Trophoblast cell (in vitro differentiated cells and primary cell): Measurements from ENCODE around the gene BICRAL.

Experiments used
- DNase-seq, 2 donors: peaks; one replicate each; pipeline ENCODE4 v3.0.0-alpha.2; 2016
- H2AFZ ChIP-seq: 2 replicates; pipeline ENCODE4 v1.6.1; 2013; ENCODE audit warnings: low read length, moderate library complexity, mild to moderate bottlenecking; ENCODE audit not compliant: insufficient read depth, poor library complexity
- H2AK5ac ChIP-seq: 2 replicates; pipeline ENCODE4 v1.6.1; 2013; ENCODE audit warnings: mild to moderate bottlenecking, low read length
- H2BK120ac ChIP-seq: 2 replicates; pipeline ENCODE4 v1.6.1; 2013; ENCODE audit warnings: low read length, mild to moderate bottlenecking, moderate library complexity; ENCODE audit not compliant: insufficient read depth, poor library complexity
- H2BK12ac ChIP-seq: 2 replicates; pipeline ENCODE4 v1.6.1; 2013; ENCODE audit warnings: mild to moderate bottlenecking, low read length, moderate library complexity
- H2BK5ac ChIP-seq: 2 replicates; pipeline ENCODE4 v1.6.1; 2013; ENCODE audit warnings: low read length, low read depth, moderate library complexity, mild to moderate bottlenecking; ENCODE audit not compliant: poor library complexity
- H3K14ac ChIP-seq: 2 replicates; pipeline ENCODE4 v1.6.1; 2013; ENCODE audit warnings: mild to moderate bottlenecking, low read length
- H3K18ac ChIP-seq: 2 replicates; pipeline ENCODE4 v1.6.1; 2013; ENCODE audit warnings: mild to moderate bottlenecking, low read length
- H3K23ac ChIP-seq: 2 replicates; pipeline ENCODE4 v1.6.1; 2013; ENCODE audit warnings: low read length
- H3K27ac ChIP-seq: 2 replicates; pipeline ENCODE4 v1.5.1; 2013; ENCODE audit warnings: low read depth, mild to moderate bottlenecking, inconsistent platforms, low read length, moderate library complexity
- H3K27me3 ChIP-seq: 2 replicates; pipeline ENCODE4 v1.6.1; 2013; ENCODE audit warnings: inconsistent platforms, mild to moderate bottlenecking, low read length, moderate library complexity; ENCODE audit not compliant: insufficient read depth
- H3K36me3 ChIP-seq, 2 experiments: 1 replicate in 1 of 2; 2 replicates in 1 of 2; pipeline ENCODE4 v1.6.1; 2013; ENCODE audit warnings: low read length in 2 of 2, mild to moderate bottlenecking in 2 of 2, moderate library complexity in 1 of 2; ENCODE audit not compliant: insufficient read depth in 2 of 2, control insufficient read depth in 1 of 2
- H3K4ac ChIP-seq: 2 replicates; pipeline ENCODE4 v1.6.1; 2013; ENCODE audit warnings: low read depth, mild to moderate bottlenecking, low read length, moderate library complexity
- H3K4me1 ChIP-seq, 2 experiments: 1 replicate in 1 of 2; 2 replicates in 1 of 2; pipeline ENCODE4 v1.6.1; 2013; ENCODE audit warnings: low read length in 2 of 2, mild to moderate bottlenecking in 2 of 2, moderate library complexity in 1 of 2; ENCODE audit not compliant: insufficient read depth in 2 of 2, control insufficient read depth in 1 of 2
- H3K4me2 ChIP-seq: 2 replicates; pipeline ENCODE4 v1.6.1; 2013; ENCODE audit warnings: inconsistent platforms, mild to moderate bottlenecking, low read length, moderate library complexity
- H3K4me3 ChIP-seq: 2 replicates; pipeline ENCODE4 v1.5.1; 2013; ENCODE audit warnings: mild to moderate bottlenecking, low read depth, low read length, inconsistent platforms
- H3K79me1 ChIP-seq: one replicate; pipeline ENCODE4 v1.6.1; 2013; ENCODE audit warnings: low read length
- H3K79me2 ChIP-seq: 2 replicates; pipeline ENCODE4 v1.6.1; 2013; ENCODE audit warnings: low read length, mild to moderate bottlenecking; ENCODE audit not compliant: control insufficient read depth, insufficient read depth, poor library complexity
- H3K9ac ChIP-seq: 2 replicates; pipeline ENCODE4 v1.6.1; 2013; ENCODE audit warnings: mild to moderate bottlenecking, low read length
- H3K9me3 ChIP-seq: 2 replicates; pipeline ENCODE4 v1.6.1; 2013; ENCODE audit warnings: low read depth, mild to moderate bottlenecking, control low read depth, inconsistent platforms, low read length; ENCODE audit not compliant: insufficient read depth
- H4K12ac ChIP-seq: 2 replicates; pipeline ENCODE4 v1.6.1; 2013; ENCODE audit warnings: low read depth, mild to moderate bottlenecking, low read length, moderate library complexity
- H4K8ac ChIP-seq: 2 replicates; pipeline ENCODE4 v1.6.1; 2013; ENCODE audit warnings: low read depth, mild to moderate bottlenecking, low read length, moderate library complexity
- H4K91ac ChIP-seq: one replicate; pipeline ENCODE4 v1.6.1; 2013; ENCODE audit warnings: low read depth, mild to moderate bottlenecking, low read length, moderate library complexity
- WGBS: extraction: QIAGEN DNeasy Blood & Tissue Kit; methylation state at CpG from one replicate; pipeline ENCODE4 v1.1.7; 2013; ENCODE audit warnings: missing lambda C conversion rate; ENCODE audit not compliant: insufficient read length, insufficient coverage; ENCODE audit errors: extremely low coverage; 5-methylcytosine and 5-hydroxymethylcytosine counted together

BICRAL gene

DNA sequence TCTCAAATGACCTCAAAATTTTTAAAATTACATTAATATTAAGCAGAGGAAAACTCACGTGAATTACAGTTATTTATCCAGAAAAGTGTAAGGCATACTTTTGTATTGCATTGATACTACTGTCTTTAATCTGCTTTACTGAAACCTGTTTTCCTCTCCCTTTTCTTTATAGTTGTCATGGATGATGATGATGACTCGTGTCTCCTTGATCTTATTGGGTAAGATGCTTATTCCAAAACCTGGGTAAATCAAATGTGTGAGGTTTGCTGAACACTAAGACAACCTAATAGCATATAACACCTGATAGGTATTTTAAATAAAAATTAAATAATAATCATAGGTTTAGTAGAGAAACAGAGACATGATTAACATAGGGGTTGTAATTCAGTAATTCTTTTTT, 40.0 kb downstream of the BICRAL start:
- Histone ChIP-seq H3K14ac (no peak overlapping the region), H3K23ac (no peak overlapping the region), H2AFZ (no peak overlapping the region), H3K27ac (no peak overlapping the region), H3K4ac (no peak overlapping the region), H2BK120ac (no peak overlapping the region), H4K8ac (no peak overlapping the region), H3K36me3 (peaks cover 0 to 2% of the 10 kb centered on the region in 2 experiments), H2BK12ac (no peak overlapping the region), H2BK5ac (no peak overlapping the region), H3K79me1 (no peaks in the 10 kb centered on the region), H3K4me3 (no peak overlapping the region), H3K79me2 (no peaks in the 10 kb centered on the region), H3K4me1 (no peaks in the 10 kb centered on the region), H4K91ac (no peak overlapping the region), H3K18ac (no peak overlapping the region), H3K9me3 (no peaks in the 10 kb centered on the region), H3K9ac (no peak overlapping the region), H3K27me3 (no peaks in the 10 kb centered on the region), H4K12ac (no peak overlapping the region), H2AK5ac (no peak overlapping the region), H3K4me2 (no peak overlapping the region)
- WGBS = no CpG with 5 or more reads among the region's 2 CpGs
- DNase-seq = no peak

DNA sequence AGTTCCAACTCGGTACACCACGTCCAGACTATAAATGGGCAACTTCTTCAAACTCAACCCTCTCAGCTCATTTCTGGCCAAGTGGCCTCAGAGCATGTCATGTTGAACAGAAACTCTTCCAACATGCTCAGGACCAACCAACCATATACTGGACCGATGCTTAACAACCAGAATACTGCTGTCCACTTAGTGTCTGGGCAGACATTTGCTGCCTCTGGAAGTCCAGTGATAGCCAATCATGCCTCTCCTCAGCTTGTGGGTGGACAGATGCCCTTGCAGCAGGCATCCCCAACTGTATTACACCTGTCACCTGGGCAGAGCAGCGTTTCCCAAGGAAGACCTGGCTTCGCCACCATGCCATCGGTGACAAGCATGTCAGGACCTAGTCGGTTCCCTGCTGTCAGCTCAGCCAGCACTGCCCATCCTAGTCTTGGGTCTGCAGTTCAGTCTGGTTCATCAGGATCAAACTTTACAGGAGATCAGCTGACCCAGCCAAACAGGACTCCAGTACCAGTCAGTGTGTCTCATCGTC, 47.8 kb downstream of the BICRAL start:
- Histone ChIP-seq H3K79me1 (no peaks in the 10 kb centered on the region), H2AFZ (no peak overlapping the region), H4K12ac (no peak overlapping the region), H4K8ac (no peak overlapping the region), H3K4ac (no peak overlapping the region), H3K4me3 (peak overlapping the region; percentile 41), H3K23ac (no peak overlapping the region), H3K79me2 (no peaks in the 10 kb centered on the region), H3K4me2 (no peak overlapping the region), H4K91ac (no peak overlapping the region), H2BK5ac (no peak overlapping the region), H3K27ac (no peak overlapping the region), H3K9me3 (no peaks in the 10 kb centered on the region), H3K27me3 (no peaks in the 10 kb centered on the region), H2BK120ac (no peak overlapping the region), H3K14ac (no peak overlapping the region), H2AK5ac (no peak overlapping the region), H2BK12ac (no peak overlapping the region), H3K9ac (no peak overlapping the region), H3K36me3 (peaks cover 3 to 14% of the 10 kb centered on the region in 2 experiments), H3K18ac (no peak overlapping the region), H3K4me1 (no peaks in the 10 kb centered on the region)
- no peak for DNase-seq
- no CpG with 5 or more reads among the region's 8 CpGs for WGBS

GRCh38 chr6:42831237-42831636, 49.4 kb downstream of the BICRAL start:
- peaks cover 3 to 14% of the 10 kb centered on the region in 2 experiments for H3K36me3 ChIP-seq
- H3K27ac ChIP-seq = no peak overlapping the region
- H3K4me3 ChIP-seq = no peak overlapping the region
- no peak overlapping the region for H4K91ac ChIP-seq
- H3K4me2 ChIP-seq = no peak overlapping the region
- WGBS = no CpG with 5 or more reads among the region's 3 CpGs
- H2BK12ac ChIP-seq = no peak overlapping the region
- H3K79me1 ChIP-seq = no peaks in the 10 kb centered on the region
- H4K12ac ChIP-seq = no peak overlapping the region
- H2BK120ac ChIP-seq = no peak overlapping the region
- no peak overlapping the region for H3K18ac ChIP-seq
- H2AK5ac ChIP-seq = no peak overlapping the region
- H3K79me2 ChIP-seq = no peaks in the 10 kb centered on the region
- H3K4me1 ChIP-seq = no peaks in the 10 kb centered on the region
- H2AFZ ChIP-seq = no peak overlapping the region
- no peak for DNase-seq
- H4K8ac ChIP-seq = no peak overlapping the region
- H3K9ac ChIP-seq = no peak overlapping the region
- H3K9me3 ChIP-seq = no peaks in the 10 kb centered on the region
- no peak overlapping the region for H3K14ac ChIP-seq
- no peaks in the 10 kb centered on the region for H3K27me3 ChIP-seq
- H3K23ac ChIP-seq = no peak overlapping the region
- no peak overlapping the region for H3K4ac ChIP-seq
- no peak overlapping the region for H2BK5ac ChIP-seq

DNA sequence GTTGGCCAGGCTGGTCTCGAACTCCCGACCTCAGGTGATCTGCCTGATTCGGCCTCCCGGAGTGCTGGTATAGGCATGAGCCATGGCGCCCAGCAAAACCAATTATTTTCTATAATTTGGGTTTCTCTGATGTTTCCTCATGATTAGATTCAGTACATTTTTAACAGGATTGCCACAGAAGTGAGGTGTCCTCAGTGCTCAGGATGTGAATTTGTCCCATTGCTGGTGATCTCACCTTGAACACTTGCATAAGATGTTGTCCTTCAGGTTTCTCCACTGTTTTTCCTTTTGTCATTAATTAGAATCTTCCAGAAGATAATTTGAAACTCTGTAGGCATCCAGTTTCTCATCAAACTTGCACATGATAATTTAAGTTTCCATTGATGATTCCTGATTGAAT, 52.2 kb downstream of the BICRAL start:
- H2AFZ ChIP-seq = no peak overlapping the region
- no peak overlapping the region for H3K9ac ChIP-seq
- no peak overlapping the region for H2BK12ac ChIP-seq
- no peak overlapping the region for H4K12ac ChIP-seq
- H3K4me1 ChIP-seq = no peaks in the 10 kb centered on the region
- no peak overlapping the region for H3K18ac ChIP-seq
- no peak overlapping the region for H2BK120ac ChIP-seq
- H3K79me1 ChIP-seq = no peaks in the 10 kb centered on the region
- no peak overlapping the region for H4K91ac ChIP-seq
- no peaks in the 10 kb centered on the region for H3K9me3 ChIP-seq
- H2AK5ac ChIP-seq = no peak overlapping the region
- H3K14ac ChIP-seq = no peak overlapping the region
- H3K79me2 ChIP-seq = no peaks in the 10 kb centered on the region
- H3K4me2 ChIP-seq = no peak overlapping the region
- H3K4me3 ChIP-seq = no peak overlapping the region
- no peak overlapping the region for H2BK5ac ChIP-seq
- H3K27me3 ChIP-seq = no peaks in the 10 kb centered on the region
- H3K36me3 ChIP-seq = peaks cover 3 to 9% of the 10 kb centered on the region in 2 experiments
- DNase-seq = peak; percentile 50 to 87
- H4K8ac ChIP-seq = no peak overlapping the region
- no CpG with 5 or more reads among the region's 5 CpGs for WGBS
- H3K23ac ChIP-seq = no peak overlapping the region
- H3K4ac ChIP-seq = no peak overlapping the region
- H3K27ac ChIP-seq = no peak overlapping the region
